ENCODE measurements around the gene CFAP65.

CFAP65 gene

GRCh38 chr2:219010162-219010756 is 31.1 kb downstream of the CFAP65 start:
- peak; percentile 43 for DNase-seq

- no peak for DNase-seq
These were observed 32.0 kb downstream of the CFAP65 start for GRCh38 chr2:219009294-219009693.

DNA sequence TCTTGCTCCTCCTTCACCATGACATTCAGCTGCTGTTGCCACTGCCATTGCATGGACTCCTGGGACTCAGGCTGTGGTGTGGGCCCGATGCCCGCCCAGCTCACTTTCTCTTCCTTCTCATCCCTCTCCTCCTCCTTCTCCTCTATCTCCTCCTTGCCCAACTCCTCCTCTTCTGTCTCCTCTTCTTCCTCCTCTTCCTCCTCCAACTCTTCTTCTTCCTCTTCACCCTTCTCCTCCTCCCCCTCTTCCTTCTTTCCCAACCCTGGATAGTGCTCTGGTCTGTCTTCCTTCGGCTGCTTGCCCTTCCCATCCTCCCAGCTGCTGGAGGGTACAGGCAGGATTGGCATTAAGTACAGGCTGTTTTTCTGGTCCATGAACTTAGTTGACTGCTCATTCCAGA is 37.3 kb downstream of the CFAP65 start:
- DNase-seq, result no peak

DNA sequence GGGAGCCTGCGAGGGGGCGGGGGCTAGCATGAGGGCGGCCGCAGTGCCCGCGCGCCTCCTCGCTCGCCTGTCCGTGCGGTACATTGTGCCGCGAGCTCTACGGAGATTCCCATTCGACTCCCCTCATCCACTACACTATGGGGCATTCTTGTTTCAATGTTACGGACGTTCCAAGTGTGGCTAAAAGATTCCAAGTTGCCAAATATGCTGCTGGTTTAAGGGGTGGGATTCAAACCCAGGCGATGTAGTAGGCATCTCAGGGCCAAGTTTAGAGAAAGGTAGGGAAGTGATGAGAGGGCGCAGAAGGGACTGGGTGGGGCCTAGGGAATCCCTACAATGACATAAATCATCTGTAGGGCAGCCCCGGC is 38.1 kb downstream of the CFAP65 start:
- no peak for DNase-seq

GRCh38 chr2:219002395-219003266 is 38.7 kb downstream of the CFAP65 start:
- peak; percentile 77 for DNase-seq

- peak; percentile 71 for DNase-seq
These were observed 39.5 kb downstream of the CFAP65 start for GRCh38 chr2:219001577-219002394.

DNA sequence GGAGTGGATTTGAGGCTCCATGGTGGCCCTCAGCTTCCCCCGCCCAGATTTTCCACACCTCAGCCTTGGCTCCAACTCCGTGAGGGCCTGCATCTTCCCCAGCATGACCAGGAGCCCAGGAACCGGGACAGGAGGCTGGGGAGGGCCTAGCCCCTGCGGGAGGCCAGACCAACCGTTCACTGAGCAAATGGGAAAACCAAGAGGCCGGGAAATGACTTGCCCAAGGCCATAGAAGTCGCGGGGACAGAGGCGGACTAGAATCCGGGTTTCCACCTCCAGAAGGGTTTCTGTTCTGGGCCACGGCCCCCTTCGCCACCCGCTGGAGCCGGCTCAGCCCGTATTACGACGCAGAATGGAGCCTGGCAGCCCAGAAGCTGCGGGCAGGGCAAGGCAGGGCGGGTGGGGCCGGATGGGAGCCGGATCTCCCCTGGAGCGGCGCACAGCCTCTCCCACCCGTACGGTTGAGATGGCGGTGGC is 40.2 kb downstream of the CFAP65 start:
- no peak for DNase-seq

GRCh38 chr2:219000569-219000960 is 40.8 kb downstream of the CFAP65 start:
- DNase-seq, result no peak

GRCh38 chr2:218999881-219000568 is 41.3 kb downstream of the CFAP65 start:
- DNase-seq, result no peak

DNA sequence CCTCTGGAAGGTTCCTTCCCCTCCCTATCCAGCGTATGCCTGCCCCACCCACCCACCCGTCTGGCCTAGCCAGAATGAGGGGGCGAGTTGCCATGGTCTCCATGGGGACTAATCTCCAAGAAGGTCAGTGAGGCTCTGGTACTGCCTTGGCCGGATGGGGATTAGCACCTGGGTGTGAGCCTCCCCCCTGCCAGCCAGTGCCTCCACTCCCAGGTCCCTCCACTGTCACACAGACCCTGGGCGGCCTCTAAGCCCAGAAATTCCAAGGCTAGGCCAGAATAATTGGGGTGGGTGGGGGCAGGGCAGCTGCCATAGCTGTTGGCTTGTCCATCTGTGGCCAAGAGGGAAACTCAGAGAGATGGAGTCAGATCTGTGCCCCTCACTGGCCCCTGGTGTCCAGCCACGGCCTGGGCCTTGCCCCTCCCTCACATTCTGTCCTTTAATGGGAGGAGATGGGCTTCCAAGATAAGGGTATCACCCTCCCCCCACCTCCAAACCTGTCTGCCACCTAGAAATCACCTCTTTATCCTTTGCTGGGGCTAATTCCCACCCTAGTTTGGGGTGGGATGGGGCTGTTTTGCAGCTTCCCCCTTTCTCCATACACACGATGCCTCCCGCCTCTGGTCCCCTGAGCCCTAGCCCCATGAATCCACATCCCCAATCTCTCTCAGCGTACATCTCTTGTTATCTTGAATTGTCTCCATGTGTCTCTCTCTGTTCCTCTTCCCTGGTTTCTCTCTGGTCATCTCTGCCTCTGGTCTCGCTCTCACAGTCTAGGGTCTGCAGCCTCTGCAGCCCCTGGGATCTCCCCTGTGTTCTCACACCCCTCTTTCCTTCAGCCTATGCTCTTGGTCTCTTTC is 42.1 kb downstream of the CFAP65 start:
- no peak for DNase-seq

GRCh38 chr2:218998414-218999002 is 42.8 kb downstream of the CFAP65 start:
- DNase-seq, result no peak

- DNase-seq, result no peak
These were observed 43.6 kb downstream of the CFAP65 start for GRCh38 chr2:218997731-218998130.

DNA sequence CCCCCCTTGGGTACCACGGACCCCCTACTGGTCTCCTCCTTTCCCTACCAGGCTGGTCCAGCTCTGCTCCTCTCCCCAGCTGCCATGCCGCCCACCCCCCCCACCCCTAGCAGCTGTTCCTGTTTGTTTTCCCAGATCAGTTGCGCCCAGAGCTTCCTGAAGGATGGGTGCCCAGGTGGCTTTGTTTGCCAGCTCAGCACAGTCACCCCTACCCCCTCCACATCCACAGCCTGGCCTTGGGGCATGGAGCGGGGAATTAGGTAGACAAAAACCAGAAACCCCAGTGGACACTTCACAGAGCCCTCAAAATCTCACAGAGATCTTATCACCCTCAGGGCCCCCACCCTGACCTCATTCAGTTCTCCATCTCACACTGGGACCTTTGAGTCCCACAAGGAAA is 44.4 kb downstream of the CFAP65 start:
- DNase-seq, result no peak

DNA sequence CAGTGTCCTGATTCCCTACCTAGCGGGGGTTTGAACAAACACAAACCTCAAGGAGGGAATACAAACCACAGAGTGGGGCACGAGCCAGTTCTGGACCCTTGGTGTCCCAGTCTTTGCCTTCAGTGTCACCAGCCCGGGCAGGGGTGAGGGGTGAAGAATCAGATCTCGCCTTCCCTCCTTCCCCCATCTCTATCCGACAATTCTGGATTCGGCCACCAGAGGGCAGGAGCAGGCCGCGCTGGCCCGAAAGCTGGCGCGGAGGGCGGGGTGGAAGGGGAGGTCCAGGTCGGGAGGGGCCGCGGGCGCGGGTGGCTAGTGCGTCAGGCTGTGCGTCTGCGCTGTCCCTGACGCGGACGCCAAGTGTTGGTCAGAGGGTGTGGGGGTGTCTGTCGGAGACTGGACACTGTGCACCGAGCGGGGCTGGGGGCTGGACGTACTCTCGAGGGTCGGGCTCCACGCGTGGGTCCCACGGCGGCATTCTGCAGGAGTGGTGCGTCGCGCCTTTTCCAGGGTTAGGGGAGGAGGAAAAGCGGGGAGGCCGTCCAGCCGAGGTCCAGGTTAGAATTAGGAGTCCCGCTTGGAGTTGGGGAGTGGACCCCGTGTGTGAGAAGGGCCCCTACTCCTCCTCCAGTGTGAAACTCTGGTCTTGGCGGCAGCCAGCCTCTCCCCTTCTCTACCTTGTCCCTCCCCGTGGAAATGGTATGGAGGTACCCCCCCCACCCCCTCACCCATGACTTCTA is 45.2 kb downstream of the CFAP65 start:
- DNase-seq, result peak; percentile 89

DNA sequence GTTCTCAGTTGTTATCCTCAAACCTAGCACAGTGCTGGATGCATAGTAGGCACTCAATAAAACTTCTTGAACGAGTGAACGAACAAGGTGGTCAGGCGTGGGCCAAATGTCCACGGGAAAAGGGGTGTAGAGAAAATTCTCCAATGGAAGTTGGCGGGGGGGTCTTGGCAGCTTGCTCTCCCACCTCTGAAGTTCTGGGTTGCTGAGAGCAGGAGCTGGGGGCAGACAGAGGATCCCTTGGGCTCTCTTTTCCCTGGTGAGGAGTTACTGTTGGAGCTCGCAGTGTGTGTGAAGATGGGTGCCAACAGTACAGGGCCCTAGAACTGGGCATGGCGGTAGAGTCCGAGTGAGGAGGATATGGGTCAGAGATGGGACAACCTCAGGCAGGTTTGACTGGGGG is 45.8 kb downstream of the CFAP65 start:
- no peak for DNase-seq

DNA sequence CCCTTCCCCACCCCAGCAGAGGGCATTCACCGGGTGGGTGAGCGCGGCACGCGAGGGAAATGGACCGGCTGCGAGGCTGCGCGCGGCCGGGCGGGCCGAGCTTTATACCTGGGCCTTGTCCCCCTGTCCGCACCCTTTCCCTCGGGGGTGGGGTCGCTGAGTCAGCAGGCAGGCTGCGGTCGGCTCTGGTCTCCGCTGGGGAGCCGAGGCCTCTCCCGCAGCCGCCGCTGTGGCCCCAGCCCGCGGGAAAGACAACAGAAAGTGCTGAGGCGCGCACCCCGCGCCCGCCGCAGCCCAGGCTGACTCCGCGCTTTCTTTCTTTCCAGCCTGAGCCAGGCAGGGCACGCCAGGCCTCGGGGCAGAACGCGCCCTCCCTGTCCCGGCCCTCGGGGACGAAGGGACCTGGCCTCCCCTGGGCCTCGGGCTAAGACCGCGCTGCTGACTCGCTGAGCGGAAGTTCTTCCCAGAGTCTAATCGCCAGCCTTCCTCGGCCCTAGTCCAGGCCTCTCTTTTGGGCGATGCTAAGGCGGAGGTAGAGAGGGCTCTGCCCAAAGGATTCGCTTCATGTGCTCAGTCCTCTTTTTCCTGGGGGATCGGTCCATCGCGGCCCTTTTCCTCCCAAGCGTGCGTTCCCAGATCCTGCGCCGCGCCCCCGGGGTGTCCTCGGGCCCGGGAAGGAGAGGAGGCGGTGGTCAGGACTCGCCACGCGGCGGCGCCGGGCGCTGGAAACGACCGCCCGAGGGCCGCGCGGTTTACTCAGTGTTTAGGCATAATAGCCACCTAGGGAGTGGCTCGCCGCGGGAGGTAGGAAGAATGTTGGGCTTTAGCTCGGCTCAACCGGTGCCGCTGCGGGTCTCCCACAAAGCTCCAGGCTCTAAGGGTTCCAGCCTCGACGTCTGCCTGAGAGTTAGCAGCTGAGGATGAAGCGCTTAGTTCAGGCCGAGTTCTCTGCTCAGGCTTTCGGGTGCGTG is 47.7 kb downstream of the CFAP65 start, which contains the start of gene CRYBA2:
Gene CRYBA2, minus strand, starts transcription at position 78 of the 971 bp plus-strand sequence. CDS start 246 bp downstream, outside the sequence.
- DNase-seq, result peak; percentile 49

DNA sequence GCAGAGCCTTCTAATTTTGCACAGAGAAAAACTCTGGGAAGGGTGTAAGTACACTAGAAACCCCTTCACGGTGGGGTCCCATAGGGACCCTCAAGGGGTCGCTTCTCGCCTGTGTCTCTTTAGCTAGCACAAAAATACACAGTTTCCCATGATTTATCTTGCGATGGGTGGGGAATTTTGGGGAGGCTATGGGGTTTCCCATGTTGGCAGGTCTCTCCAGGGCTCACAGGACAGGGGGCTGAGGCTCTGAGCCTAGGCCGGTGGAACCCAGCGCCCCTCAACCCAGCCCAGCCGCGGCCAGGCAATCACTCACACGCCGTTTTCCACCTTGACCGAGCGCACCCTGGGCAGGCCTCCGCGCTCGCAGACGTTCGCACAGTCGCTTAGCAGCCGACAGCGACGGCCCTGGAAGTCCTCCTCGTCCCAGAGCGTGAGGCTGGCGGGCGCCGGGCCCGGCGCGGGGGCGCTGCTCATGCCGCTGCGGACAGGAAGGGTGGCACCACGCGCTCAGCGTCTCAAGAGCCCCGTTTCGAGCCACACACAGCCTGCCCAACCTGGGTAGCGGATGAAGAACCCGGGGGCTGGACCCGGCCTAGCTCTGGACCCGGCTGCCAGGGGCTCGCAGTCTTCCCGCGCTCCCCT is 48.5 kb downstream of the CFAP65 start:
- peak; percentile 25 for DNase-seq

GRCh38 chr2:218992196-218992595 is 49.1 kb downstream of the CFAP65 start:
- DNase-seq, result no peak

GRCh38 chr2:218991674-218992168 is 49.6 kb downstream of the CFAP65 start:
- no peak for DNase-seq

Data from stimulated activated CD4-positive, alpha-beta T cell treated with anti-CD3 and anti-CD28 coated beads, Interleukin-15, amount 100 ng/mL, for 24 hours (primary cell).